SK-N-MC (cell line): ENCODE results near the gene PRDM16.

ENCODE experiments used
- EZH2 ChIP-seq: fragments of 200-600 bp; sonication (generic); IDR thresholded peaks from one replicate; pipeline ENCODE4 v1.6.1; 2017; ENCODE audit warnings: antibody characterized with exemption
- POLR2AphosphoS5 ChIP-seq: IDR thresholded peaks from 2 replicates; pipeline ENCODE4 v1.6.1; 2012; ENCODE audit warnings: mild to moderate bottlenecking, low read depth, low read length, borderline replicate concordance

DNA sequence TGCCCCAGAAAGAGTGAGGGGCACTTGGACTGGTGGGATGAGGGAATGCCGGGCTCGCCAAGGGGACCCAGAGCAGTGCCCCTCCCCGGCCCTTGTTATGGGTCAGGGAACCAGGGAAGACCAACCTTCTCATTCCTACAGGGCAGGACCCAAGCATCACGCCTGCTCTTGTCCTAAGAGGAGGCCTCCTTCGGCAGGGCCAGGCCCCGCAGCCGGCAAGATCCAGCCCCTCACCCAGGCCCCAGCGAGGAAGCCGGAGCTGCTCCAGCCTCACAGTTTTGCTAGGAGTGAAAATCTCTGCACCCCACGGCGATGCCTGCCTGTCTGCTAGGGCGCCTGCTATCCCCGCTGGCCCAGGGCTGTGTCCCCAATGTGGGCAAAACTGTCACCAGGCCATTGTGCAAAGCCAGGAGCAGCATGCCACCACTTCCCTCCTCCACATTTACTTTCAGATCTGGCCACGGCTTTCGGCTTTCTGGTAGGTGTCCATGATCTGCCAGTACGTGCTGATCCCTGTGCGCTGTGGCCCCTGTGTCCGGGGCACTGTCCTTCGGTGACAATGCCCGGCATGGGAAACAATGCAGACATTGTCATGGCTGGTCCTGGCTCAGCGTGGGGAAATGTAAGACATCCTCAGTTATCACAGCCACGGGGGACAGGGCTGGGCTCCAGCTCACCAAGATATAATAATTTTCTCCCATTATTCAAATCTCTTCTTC lies 38.2 kb upstream of the PRDM16 start:
- peak; percentile 21 for TF ChIP-seq EZH2
- TF ChIP-seq POLR2AphosphoS5, result no peak
